HG02852 (cell line): Measurements from ENCODE around the gene COPS3.

Source experiments
- ATAC-seq: cut with Tn5 transposase; IDR thresholded peaks from one replicate; pipeline ENCODE4 v1.9.1; 2021; ENCODE audit warnings: mild to moderate bottlenecking, moderate library complexity; ENCODE audit not compliant: unreplicated experiment

The COPS3 gene

GRCh38 chr17:17196776-17197175 lies 84.3 kb downstream of the COPS3 start:
- ATAC-seq, result no peak
